BE2C (cell line): ENCODE measurements around the gene GNAT2.

Experiments
- DNase-seq: peaks from one replicate; pipeline ENCODE4 v3.0.0-alpha.2; 2020
- H3K27me3 ChIP-seq: fragments of 250-450 bp; sonication (Bioruptor Pico); 2 replicates; pipeline ENCODE4 v1.5.1; 2020; ENCODE audit warnings: mild to moderate bottlenecking
- H3K36me3 ChIP-seq: fragments of 250-450 bp; sonication (Bioruptor Pico); 2 replicates; pipeline ENCODE4 v1.5.1; 2020; ENCODE audit warnings: mild to moderate bottlenecking
- H3K4me1 ChIP-seq: fragments of 250-450 bp; sonication (Bioruptor Pico); 2 replicates; pipeline ENCODE4 v1.5.1; 2020
- H3K4me3 ChIP-seq: 2 replicates; pipeline ENCODE4 v1.5.1; 2011; ENCODE audit warnings: low read depth, low read length
- H3K9me3 ChIP-seq: fragments of 250-450 bp; sonication (Bioruptor Pico); 2 replicates; pipeline ENCODE4 v1.5.1; 2020
- CTCF ChIP-seq: IDR thresholded peaks from 2 replicates; pipeline ENCODE4 v1.5.1; 2012; ENCODE audit warnings: mild to moderate bottlenecking, low read depth, low read length

Gene GNAT2

GRCh38 chr1:109659997-109660690 is 40.7 kb upstream of the GNAT2 start:
- Histone ChIP-seq H3K4me1 (peaks cover 5% of the 10 kb centered on the region; the same call in 1 of the 2 replicates), H3K4me3 (no peak overlapping the region), H3K9me3 (no peaks in the 10 kb centered on the region), H3K27me3 (no peaks in the 10 kb centered on the region), H3K36me3 (no peaks in the 10 kb centered on the region)
- no peak for DNase-seq
- TF ChIP-seq CTCF: no peak

GRCh38 chr1:109659145-109659544 is 39.7 kb upstream of the GNAT2 start:
- Histone ChIP-seq H3K27me3 (no peaks in the 10 kb centered on the region), H3K9me3 (no peaks in the 10 kb centered on the region)

GRCh38 chr1:109658533-109659042 is 39.2 kb upstream of the GNAT2 start:
- no peaks in the 10 kb centered on the region for H3K36me3 ChIP-seq
- H3K27me3 ChIP-seq: no peaks in the 10 kb centered on the region
- H3K9me3 ChIP-seq: no peaks in the 10 kb centered on the region
- no peak for DNase-seq
- H3K4me3 ChIP-seq: no peak overlapping the region
- TF ChIP-seq CTCF: no peak
- H3K4me1 ChIP-seq: peaks cover 5% of the 10 kb centered on the region; the same call in 1 of the 2 replicates

More at GRCh38 chr1:109659145-109659544, 39.7 kb upstream of the GNAT2 start:
- TF ChIP-seq CTCF: no peak
- H3K36me3 ChIP-seq: no peaks in the 10 kb centered on the region
- DNase-seq: no peak
- H3K4me1 ChIP-seq: peaks cover 5% of the 10 kb centered on the region; the same call in 1 of the 2 replicates
- no peak overlapping the region for H3K4me3 ChIP-seq

- TF ChIP-seq CTCF: no peak
- no peaks in the 10 kb centered on the region for H3K36me3 ChIP-seq
- no peak overlapping the region for H3K4me3 ChIP-seq
- H3K4me1 ChIP-seq: peaks cover 5% of the 10 kb centered on the region; the same call in 1 of the 2 replicates
- H3K27me3 ChIP-seq: no peaks in the 10 kb centered on the region
- H3K9me3 ChIP-seq: no peaks in the 10 kb centered on the region
- no peak for DNase-seq
These were observed 38.6 kb upstream of the GNAT2 start for GRCh38 chr1:109657970-109658369.

GRCh38 chr1:109657395-109657794 is 38.0 kb upstream of the GNAT2 start:
- no peak for TF ChIP-seq CTCF
- Histone ChIP-seq H3K36me3 (no peaks in the 10 kb centered on the region), H3K27me3 (no peaks in the 10 kb centered on the region), H3K9me3 (no peaks in the 10 kb centered on the region), H3K4me3 (no peak overlapping the region), H3K4me1 (peaks cover 5% of the 10 kb centered on the region; the same call in 1 of the 2 replicates)
- DNase-seq: no peak
